NCI-H2227 (cell line): ENCODE results near the gene NFIC.
"Not testable (repeated sequence)": the region's sequence is repeated elsewhere in the genome, so short reads cannot be mapped to it uniquely, and the experiment has no call there.

Experiments
- DNase-seq: peaks from one replicate; lab custom pipeline; 2025; ENCODE audit not compliant: unreplicated experiment; lab: John Stamatoyannopoulos, UW

Gene NFIC

DNA sequence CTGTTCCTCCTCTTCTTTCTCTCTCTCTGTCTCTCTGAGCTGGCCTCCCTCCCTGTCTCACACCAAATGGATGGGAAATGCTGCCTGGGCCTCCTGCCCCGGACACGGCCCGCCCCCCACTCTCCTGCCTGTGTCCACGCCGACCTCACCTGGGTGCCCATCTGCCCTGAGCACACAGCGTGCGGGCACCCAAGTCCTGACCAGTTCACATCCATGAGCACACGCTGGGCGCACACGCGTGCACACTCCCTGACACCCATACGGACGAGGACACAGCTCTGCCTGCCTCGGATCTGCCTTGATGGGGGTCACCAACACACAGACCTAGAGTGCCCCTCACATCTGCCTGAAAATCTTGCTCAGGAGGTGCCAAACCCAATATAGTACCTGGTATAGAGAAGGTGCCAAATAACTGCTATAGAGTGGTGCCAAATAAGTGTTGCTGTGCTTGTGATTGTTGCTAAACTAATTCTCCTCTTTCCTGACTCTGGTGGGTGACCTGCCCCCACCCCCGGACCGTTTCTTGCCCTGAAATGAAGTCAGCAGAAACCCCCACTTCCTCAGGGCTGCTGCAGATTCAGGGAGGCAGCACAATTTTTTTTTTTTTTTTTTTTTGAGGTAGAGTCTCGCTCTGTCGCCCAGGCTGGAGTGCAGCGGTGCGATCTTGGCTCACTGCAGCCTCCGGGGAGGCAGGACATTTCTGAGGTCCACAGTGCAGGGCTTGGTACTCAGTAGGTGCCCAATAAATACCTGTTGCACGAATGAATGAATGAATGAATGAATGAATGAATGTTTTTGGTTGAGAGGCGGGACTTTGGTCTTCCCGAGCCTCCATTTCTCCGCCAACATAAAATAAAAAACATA is 4.6 kb downstream of the NFIC start:
- DNase-seq, result no peak

DNA sequence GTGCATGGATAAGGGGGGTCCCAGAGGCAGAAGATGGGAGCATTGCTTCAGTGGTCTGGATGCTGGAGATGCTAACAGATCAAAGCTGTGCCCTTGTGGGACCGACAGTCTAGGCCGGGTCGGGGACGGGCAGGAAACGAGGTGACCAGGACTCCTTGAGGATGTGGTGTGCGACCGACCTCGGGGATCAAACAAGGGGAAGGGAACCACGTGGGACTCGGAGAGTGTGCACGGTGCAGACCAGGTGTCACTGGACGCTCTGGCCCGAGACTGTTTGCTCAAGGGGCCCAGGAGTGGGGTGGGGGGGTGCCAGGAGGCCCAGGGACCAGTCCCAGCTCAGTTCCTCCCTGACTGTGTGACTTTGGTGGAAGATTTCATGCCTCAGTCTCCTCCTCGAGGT is 6.0 kb downstream of the NFIC start:
- no peak for DNase-seq

DNA sequence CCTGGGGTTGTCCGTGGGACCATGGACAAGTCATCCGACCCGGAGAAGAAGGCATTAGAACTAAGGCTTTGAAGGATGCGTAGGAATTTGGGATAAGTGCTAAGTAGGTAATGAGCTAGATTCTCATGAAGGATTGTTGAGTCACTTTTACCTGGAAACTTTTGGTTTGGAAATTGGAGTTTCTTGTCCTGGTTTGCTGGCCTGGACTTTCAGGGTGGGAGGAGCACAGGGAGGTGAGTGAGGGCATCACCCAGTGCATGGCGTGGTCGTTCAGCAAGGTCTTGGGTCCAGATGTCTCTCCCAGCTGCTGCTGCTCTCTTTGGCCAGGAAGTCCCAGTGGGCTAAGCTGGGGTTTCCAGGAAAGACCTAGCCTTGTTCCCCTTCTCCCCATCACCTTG is 7.6 kb downstream of the NFIC start:
- no peak for DNase-seq

DNA sequence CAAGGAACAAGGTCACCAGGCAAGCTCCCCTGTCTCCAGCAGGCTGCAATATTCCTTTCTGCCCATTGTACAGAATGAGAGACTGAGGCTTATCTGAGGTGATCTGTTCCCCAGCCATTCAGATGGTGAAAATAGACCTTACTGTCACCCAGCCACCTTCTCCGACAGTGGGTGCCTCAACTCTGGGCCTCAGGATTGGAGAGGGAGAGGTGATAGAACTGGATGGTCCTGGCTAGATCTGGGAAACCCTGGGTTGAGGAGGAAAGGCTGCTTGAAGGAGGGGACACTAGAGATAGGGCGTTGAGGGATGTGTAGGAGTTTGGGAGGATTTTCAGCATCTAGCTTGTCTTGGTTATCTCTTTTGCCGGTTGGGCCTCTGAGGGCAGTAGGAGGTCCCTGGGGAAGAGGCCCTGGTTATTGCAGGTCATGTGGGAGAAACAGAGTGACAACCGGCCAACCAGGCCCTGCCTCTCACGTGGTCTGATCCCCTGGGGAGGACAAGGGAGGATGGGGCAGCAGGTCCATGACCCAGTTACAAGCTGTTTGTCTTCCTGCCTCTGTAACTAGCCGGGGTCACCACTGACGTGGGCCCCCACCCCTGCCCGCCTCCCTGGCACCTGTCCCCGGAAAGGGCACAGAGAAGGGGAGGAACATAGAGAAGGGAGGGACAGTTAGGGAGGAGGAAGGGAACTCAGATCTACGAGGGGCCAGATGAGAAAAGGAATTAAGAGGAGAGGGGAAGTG is 8.2 kb downstream of the NFIC start:
- no peak for DNase-seq

DNA sequence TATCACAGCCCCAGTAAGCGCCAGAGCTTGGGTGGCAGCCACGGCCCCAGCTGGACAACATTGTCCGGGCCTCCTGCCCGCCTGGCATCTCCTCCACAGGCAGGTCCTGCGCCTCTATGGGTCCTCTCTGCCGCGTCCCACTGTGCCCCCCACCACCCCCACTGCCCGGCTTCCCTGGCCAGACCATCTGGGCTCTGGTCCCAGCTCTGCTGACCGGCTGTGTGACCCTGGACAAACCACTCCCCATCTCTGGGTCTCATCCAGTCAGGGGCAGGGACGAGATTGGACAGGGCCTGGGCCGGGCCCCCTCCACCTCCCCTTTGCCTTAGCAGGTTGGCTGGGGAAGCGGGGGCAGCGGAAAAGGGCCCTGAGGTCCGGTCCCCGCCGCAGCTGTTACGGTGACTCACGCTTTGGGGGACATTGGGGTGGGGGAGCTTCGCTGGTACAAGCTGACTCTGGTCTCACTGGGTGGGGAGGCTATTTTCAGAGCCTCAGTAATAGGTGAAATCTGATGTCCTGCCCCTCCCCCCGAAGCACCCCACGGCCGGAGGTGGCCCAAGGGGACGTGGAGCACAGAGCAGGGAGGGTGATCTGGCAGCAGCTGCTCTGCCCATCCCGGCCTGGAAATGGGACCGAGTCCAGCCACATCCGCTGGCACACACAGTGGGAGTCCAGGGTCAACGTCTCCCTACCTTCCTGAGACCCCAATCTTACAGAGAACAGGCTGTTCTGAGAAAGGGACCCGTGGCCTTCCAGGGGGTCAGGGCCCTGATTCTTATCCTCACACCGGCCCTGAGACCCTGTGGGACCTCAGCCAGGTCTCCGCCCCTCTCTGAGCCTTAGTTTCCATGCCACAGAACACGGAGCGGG is 9.1 kb downstream of the NFIC start:
- DNase-seq, result no peak

DNA sequence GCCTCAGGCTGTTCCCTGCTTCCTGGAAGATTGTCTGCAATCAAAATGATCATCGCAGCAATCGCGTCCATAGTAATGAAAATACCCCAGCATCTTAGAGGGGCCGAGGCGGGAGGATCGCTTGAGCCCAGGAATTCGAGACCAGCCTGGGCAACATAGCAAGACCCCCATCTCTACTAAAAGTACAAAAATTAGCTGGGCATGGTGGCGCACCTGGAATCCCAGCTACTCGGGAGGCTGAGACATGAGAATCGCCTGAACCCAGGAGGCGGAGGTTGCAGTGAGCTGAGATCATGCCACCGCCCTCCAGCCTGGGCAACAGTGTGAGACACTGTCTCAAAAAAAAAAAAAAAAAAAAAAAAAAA is 9.7 kb downstream of the NFIC start:
- DNase-seq, result not testable (repeated sequence)

DNA sequence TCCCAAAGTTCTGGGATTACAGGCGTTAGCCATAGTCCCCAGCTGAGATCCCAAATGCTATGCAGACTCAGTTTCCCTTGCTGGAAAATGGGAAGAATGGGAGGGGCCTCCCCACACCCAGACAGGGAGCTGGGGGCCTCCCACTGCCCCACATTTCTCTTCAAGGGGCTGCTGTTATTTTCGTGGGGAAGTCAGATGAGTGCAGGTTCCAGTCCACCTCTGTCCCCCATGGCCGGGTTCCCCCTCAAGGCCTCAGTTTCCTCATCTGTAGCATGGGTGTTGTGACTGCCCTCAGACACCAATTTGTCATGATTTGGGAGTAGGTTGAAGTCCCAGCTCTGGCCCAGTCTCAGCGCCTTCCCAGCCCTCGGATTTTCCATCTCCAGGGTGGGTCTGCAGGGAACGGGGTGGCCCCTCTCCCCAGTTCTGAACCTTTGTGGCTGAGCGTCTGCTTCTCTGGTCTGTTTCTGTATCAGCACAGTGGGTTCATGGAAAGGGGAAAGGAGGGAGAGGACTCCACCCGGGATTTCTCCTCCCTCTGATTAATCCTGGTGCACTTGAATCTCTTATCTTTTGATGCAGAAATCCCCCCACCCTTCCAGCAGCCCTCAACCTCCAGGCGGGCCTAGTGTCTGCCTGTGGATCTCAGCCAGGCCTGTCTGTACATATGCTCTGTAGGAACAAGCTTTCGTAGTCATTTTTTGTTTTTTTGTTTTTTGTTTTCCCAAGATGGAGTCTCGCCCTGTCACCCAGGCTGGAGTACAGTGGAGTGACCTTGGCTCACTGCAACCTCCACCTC is 12.2 kb downstream of the NFIC start:
- DNase-seq, result no peak

DNA sequence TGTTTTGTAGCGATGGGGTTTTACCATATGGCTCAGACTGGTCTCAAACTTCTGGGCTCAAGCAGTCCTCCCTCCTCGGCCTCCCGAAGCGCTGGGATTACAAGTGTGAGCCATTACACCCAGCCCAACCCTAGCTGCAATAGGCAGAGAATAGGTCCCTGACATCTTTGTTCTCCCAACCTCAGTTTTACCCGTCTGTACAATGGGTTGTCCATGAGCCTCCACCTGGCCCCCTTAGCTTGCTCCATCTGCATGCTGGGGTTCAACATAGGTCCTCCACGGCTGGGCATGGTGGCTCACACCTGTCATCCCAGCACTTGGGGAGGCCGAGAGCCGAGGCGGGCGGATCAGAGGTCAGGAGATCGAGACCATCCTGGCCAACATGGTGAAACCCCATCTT is 14.4 kb downstream of the NFIC start:
- no peak for DNase-seq

DNA sequence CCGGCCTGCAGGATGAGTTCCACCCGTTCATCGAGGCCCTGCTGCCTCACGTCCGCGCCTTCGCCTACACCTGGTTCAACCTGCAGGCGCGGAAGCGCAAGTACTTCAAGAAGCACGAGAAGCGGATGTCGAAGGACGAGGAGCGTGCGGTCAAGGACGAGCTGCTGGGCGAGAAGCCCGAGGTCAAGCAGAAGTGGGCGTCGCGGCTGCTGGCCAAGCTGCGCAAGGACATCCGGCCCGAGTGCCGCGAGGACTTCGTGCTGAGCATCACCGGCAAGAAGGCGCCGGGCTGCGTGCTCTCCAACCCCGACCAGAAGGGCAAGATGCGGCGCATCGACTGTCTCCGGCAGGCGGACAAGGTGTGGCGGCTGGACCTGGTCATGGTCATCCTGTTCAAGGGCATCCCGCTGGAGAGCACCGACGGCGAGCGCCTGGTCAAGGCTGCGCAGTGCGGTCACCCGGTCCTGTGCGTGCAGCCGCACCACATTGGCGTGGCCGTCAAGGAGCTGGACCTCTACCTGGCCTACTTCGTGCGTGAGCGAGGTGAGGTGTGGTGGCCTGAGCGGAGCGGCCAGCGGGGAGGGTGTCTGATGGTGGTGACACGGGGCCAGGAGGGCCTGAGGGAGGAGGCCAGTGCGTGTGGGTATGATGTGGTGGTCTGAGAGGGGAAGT is 15.5 kb downstream of the NFIC start:
- DNase-seq, result no peak

DNA sequence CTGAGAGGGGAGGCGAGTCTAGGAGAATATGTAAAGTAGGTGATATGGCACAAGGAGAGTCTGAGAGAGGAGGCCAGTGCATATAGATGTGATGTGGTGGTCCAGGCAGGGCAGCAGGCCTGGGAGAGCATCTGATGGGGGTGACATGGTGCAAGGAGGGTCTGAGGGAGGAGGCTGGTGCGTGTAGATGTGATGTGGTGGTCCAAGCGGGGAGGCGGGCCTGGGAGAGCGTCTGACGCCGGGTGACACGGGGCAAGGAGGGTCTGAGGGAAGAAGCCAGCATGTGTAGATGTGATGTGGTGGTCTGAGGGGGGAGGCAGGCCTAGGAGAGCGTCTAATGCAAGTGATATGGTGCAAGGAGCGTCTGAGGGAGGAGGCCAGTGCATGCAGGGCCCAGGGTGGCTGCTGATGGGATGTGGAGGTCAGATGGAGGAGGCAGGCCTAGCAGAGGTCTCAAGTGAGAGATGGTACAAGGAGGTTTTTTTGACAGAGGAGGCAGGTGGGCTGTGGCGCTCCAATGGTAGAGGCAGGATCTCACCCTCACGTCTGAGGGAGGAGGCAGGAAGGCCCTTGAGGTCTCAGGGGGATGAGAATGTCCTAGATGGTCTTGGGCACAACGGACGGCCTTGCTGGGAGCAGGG is 16.2 kb downstream of the NFIC start:
- DNase-seq, result no peak

DNA sequence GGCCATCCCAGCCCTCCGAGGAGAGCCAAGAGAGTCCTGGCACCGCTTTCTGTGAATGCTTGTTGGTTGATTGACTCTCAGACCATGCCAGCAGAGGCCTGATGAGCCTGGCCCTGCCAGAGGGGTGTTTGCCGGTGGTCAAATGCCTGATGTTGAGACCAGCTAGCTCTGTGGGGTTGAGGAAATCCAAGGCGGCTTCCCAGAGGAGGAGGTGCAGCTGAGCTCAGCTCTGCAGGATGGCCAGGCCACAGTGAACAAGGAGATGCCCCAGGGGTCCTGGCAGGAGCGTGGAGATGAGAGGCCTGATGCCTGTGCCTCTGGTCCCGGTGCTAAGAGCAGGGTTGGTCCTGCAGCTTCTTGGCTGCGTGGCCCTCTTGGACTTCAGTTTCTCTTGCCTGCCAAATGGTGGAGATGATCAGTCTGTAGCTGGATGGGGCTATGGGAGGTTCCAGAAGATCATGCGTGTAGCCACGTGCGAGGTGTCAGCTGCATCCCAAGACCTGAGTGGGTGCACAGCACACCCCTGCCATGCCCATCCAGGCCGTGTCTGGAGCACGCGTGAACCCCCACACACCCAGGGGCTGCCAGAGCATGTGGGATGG is 16.8 kb downstream of the NFIC start:
- no peak for DNase-seq

DNA sequence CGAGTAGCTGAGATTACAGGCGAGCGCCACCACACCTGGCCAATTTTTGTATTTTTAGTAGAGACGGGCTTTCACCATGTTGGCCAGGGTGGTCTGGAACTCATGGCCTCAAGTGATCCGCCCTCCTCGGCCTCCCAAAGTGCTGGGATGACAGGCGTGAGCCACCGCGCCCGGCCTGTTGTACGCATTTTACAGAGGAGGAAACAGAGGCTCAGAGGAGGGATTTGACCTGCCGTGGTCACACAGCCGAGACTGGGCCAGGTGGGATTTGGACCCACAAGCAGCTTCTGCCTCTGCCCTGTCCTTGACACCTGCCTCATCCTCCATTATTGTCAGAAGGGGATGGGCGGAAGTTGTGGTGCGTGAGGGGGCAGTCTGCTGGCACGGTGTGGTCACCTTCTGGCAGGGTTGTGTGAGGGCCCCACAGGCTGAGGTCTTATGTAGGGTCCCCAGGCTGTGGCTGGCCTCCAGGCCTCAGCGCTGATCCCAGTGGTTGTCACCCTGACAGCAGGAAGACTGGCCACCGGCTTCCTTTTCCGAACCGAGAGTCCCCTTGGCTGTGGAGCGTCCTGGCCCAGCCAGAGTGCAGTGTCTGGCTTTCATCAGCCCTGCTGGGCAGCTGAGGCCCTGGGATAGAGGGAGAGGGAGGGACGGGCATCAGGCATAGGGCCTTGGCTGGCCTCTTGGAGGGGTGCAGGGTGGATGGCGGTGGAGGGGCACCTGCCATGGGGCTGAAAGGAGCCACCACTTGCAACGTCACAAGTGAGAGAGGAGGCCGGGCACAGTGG is 20.3 kb downstream of the NFIC start:
- DNase-seq, result no peak

DNA sequence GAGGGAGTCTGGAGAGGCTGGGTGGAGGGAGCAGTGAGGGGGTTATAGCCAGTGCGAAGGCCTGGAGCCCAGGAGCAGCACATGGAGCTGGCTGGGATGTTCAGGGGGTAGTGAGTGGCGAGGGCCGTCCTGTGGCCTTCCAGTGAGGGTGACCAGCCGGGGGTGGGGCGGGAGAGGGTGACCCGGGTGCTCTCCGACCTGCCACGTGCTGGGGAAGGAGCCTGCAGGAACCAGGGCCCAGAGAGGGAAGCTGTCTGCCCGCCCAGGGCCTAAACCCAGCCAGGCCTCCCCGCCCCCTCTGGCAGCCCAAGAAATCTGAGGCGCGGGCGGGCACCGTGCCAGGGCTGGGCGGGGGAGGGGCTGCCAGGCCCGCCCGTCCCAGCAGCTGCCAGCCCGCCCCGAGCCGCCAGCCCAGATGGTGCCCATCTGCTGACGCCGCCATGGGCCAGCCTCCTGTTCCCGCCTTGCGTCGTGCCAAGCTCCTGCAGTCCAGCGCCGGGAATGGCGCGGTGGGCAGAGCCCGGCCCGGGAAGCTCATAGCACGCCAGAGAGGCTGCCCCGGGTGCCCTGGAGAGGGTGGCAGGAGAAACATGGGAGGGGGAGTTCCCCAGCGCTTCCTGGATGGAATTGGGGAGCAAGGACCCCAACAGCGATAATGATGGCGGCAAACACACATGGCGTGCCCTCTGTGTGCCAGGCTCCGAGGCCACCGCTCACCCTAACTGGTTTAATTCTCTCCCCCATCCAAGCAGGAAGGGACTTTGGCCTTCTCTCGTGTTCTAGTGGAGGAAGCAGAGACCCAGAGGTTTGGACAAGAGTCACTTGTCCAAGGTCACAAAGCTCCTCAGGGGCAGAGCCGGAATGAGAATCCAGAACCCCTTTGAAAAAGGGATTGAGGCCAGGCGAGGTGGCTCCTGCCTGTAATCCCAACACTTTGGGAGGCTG is 21.5 kb downstream of the NFIC start:
- DNase-seq, result peak; percentile 41

DNA sequence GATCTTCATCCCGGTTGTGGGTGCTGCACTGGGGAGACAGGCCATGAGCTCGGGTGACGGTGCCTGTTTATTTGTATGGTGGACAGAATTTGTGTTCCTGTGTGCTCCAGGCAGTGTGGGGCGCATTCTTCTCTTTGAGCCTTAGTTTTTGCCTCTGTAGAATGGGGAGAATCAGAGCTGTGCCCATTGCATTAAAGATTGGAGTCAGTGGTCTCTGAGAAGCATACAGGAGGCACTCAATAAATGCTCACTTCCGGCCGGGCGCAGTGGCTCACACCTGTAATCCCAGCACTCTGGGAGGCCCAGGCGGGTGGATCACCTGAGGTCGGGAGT is 23.0 kb downstream of the NFIC start:
- DNase-seq, result no peak

DNA sequence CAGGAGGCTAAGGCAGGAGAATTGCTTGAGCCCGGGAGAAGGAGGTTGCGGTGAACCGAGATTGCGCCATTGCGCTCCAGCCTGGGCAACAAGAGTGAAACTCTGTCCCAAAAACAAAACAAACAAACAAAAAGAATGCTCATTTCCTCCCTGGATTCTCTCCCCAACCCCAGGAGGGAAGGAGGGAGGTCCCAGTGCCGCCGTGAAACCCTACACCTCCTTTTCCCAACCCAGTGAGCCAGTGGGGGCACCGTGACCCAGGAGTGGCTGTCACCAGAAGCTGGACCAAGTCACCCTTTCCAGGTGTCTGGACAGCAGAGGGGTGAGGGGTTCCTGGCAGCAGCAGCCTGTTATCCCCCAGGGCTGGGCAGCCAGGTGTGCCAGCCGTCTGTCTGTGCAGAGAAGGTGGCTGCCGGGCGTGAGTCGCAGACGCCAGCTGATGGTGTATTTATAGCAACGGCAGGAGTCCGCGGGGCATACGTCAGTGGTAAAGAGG is 23.5 kb downstream of the NFIC start:
- no peak for DNase-seq

DNA sequence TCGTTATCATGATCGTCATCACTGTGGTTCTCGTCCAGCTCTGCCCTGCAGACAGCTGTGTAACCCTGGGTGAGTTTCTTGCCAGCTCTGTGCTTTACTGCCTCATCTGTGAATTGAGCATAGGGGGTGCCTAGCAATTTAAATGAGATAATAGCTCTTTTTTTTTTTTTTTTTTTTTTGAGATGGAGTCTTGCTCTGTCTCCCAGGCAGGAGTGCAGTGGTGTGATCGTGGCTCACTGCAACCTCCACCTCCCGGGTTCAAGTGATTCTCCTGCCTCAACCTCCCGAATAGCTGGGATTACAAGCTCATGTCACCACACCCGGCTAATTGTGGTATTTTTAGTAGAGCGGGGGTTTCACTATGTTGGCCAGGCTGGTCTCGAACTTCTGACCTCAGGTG is 25.5 kb downstream of the NFIC start:
- not testable (repeated sequence) for DNase-seq

DNA sequence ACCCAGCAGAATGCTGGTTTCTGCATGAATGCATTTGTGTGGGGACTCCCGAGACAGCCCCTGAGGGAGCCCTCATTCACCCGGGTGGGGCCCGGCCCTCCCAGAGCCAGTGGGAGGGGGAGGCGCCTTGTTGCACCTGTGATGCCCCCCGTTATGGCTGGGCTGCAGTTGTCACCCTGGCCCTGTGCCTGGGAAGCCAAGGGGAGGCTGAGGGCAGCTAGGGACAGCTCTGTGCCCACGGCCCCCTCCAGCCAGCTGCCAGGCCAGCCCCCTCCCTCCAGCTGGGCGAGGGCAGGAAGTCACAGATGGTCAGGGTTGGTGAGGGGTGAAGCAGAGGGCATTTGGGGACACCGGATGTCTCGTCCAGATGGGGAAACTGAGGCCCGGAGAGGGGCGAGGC is 26.1 kb downstream of the NFIC start:
- no peak for DNase-seq
